Trophoblast cell (in vitro differentiated cells and primary cell): Measurements from ENCODE around the gene C1orf74.

Experiments used
- DNase-seq, 2 donors: peaks; one replicate each; pipeline ENCODE4 v3.0.0-alpha.2; 2016
- H2AFZ ChIP-seq: 2 replicates; pipeline ENCODE4 v1.6.1; 2013; ENCODE audit warnings: low read length, moderate library complexity, mild to moderate bottlenecking; ENCODE audit not compliant: insufficient read depth, poor library complexity
- H2AK5ac ChIP-seq: 2 replicates; pipeline ENCODE4 v1.6.1; 2013; ENCODE audit warnings: mild to moderate bottlenecking, low read length
- H2BK120ac ChIP-seq: 2 replicates; pipeline ENCODE4 v1.6.1; 2013; ENCODE audit warnings: low read length, mild to moderate bottlenecking, moderate library complexity; ENCODE audit not compliant: insufficient read depth, poor library complexity
- H2BK12ac ChIP-seq: 2 replicates; pipeline ENCODE4 v1.6.1; 2013; ENCODE audit warnings: mild to moderate bottlenecking, low read length, moderate library complexity
- H2BK5ac ChIP-seq: 2 replicates; pipeline ENCODE4 v1.6.1; 2013; ENCODE audit warnings: low read length, low read depth, moderate library complexity, mild to moderate bottlenecking; ENCODE audit not compliant: poor library complexity
- H3K14ac ChIP-seq: 2 replicates; pipeline ENCODE4 v1.6.1; 2013; ENCODE audit warnings: mild to moderate bottlenecking, low read length
- H3K18ac ChIP-seq: 2 replicates; pipeline ENCODE4 v1.6.1; 2013; ENCODE audit warnings: mild to moderate bottlenecking, low read length
- H3K23ac ChIP-seq: 2 replicates; pipeline ENCODE4 v1.6.1; 2013; ENCODE audit warnings: low read length
- H3K27ac ChIP-seq: 2 replicates; pipeline ENCODE4 v1.5.1; 2013; ENCODE audit warnings: low read depth, mild to moderate bottlenecking, inconsistent platforms, low read length, moderate library complexity
- H3K27me3 ChIP-seq: 2 replicates; pipeline ENCODE4 v1.6.1; 2013; ENCODE audit warnings: inconsistent platforms, mild to moderate bottlenecking, low read length, moderate library complexity; ENCODE audit not compliant: insufficient read depth
- H3K36me3 ChIP-seq, 2 experiments: 1 replicate in 1 of 2; 2 replicates in 1 of 2; pipeline ENCODE4 v1.6.1; 2013; ENCODE audit warnings: low read length in 2 of 2, mild to moderate bottlenecking in 2 of 2, moderate library complexity in 1 of 2; ENCODE audit not compliant: insufficient read depth in 2 of 2, control insufficient read depth in 1 of 2
- H3K4ac ChIP-seq: 2 replicates; pipeline ENCODE4 v1.6.1; 2013; ENCODE audit warnings: low read depth, mild to moderate bottlenecking, low read length, moderate library complexity
- H3K4me1 ChIP-seq, 2 experiments: 1 replicate in 1 of 2; 2 replicates in 1 of 2; pipeline ENCODE4 v1.6.1; 2013; ENCODE audit warnings: low read length in 2 of 2, mild to moderate bottlenecking in 2 of 2, moderate library complexity in 1 of 2; ENCODE audit not compliant: insufficient read depth in 2 of 2, control insufficient read depth in 1 of 2
- H3K4me2 ChIP-seq: 2 replicates; pipeline ENCODE4 v1.6.1; 2013; ENCODE audit warnings: inconsistent platforms, mild to moderate bottlenecking, low read length, moderate library complexity
- H3K4me3 ChIP-seq: 2 replicates; pipeline ENCODE4 v1.5.1; 2013; ENCODE audit warnings: mild to moderate bottlenecking, low read depth, low read length, inconsistent platforms
- H3K79me1 ChIP-seq: one replicate; pipeline ENCODE4 v1.6.1; 2013; ENCODE audit warnings: low read length
- H3K79me2 ChIP-seq: 2 replicates; pipeline ENCODE4 v1.6.1; 2013; ENCODE audit warnings: low read length, mild to moderate bottlenecking; ENCODE audit not compliant: control insufficient read depth, insufficient read depth, poor library complexity
- H3K9ac ChIP-seq: 2 replicates; pipeline ENCODE4 v1.6.1; 2013; ENCODE audit warnings: mild to moderate bottlenecking, low read length
- H3K9me3 ChIP-seq: 2 replicates; pipeline ENCODE4 v1.6.1; 2013; ENCODE audit warnings: low read depth, mild to moderate bottlenecking, control low read depth, inconsistent platforms, low read length; ENCODE audit not compliant: insufficient read depth
- H4K12ac ChIP-seq: 2 replicates; pipeline ENCODE4 v1.6.1; 2013; ENCODE audit warnings: low read depth, mild to moderate bottlenecking, low read length, moderate library complexity
- H4K8ac ChIP-seq: 2 replicates; pipeline ENCODE4 v1.6.1; 2013; ENCODE audit warnings: low read depth, mild to moderate bottlenecking, low read length, moderate library complexity
- H4K91ac ChIP-seq: one replicate; pipeline ENCODE4 v1.6.1; 2013; ENCODE audit warnings: low read depth, mild to moderate bottlenecking, low read length, moderate library complexity
- WGBS: extraction: QIAGEN DNeasy Blood & Tissue Kit; methylation state at CpG from one replicate; pipeline ENCODE4 v1.1.7; 2013; ENCODE audit warnings: missing lambda C conversion rate; ENCODE audit not compliant: insufficient read length, insufficient coverage; ENCODE audit errors: extremely low coverage; 5-methylcytosine and 5-hydroxymethylcytosine counted together

C1orf74 gene

DNA sequence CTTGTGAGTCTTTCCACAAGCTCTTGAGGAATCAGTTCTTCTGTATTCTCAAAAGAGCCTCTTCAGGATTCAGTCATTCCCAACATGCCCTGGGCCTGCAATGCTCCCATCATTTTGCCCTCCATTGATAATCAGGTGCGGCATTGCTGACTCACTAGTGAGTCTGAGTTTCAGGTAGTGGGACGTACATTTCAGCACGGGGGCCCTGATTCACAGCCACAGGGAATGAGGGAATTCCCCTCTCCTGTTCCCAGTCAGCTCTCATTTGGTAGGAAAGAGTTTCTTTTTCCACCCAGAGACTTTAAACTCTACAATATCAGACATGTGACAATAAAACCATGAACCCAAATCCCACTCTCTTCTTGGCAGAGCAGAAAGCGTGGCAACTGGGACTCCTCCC, 25.3 kb upstream of the C1orf74 start:
- Histone ChIP-seq H4K91ac (no peak overlapping the region), H3K4ac (no peak overlapping the region), H3K79me2 (peaks cover 12% of the 10 kb centered on the region), H3K18ac (no peak overlapping the region), H3K36me3 (no peaks in the 10 kb centered on the region), H3K4me3 (no peak overlapping the region), H3K4me2 (no peak overlapping the region), H3K23ac (no peak overlapping the region), H3K27ac (no peak overlapping the region), H3K14ac (no peak overlapping the region), H2AK5ac (peak overlapping the region; percentile 47), H3K9me3 (no peaks in the 10 kb centered on the region), H3K9ac (no peak overlapping the region), H3K79me1 (peaks cover 9% of the 10 kb centered on the region), H2BK5ac (no peak overlapping the region), H3K4me1 (peaks cover 20 to 23% of the 10 kb centered on the region in 2 experiments), H4K8ac (no peak overlapping the region), H3K27me3 (no peaks in the 10 kb centered on the region), H2AFZ (no peak overlapping the region), H4K12ac (no peak overlapping the region), H2BK120ac (no peak overlapping the region), H2BK12ac (peak overlapping the region; percentile 36)
- no CpG with 5 or more reads among the region's 4 CpGs for whole genome bisulfite sequencing
- DNase-seq: no peak

DNA sequence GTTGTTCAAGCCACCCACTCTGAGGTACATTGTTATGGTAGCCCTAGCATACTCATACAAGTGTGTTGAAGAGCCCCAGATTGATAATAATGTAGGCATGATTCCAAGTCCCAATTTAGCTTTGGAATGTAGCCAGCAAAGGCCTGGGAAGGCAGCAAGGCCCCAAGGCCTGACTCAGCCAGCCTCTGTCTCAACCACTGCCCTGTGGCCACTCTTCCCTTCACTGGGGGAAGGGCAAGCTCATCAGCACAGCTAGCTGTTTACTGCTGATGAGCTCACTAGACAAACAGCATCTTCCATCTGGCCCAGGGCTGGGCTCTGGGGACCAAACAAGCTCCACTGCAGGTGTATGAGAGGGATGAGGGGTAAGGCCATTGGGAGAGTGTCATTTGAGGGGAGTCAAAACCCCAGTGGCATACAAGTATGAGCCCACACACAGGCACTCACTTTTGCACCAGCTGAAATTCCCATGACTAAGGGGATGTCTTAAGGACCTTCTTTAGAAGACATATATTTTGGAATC, 23.8 kb upstream of the C1orf74 start:
- H3K4ac ChIP-seq: no peak overlapping the region
- H3K18ac ChIP-seq: no peak overlapping the region
- H3K79me1 ChIP-seq: peaks cover 9% of the 10 kb centered on the region
- peak; percentile 71 to 83 for DNase-seq
- no peaks in the 10 kb centered on the region for H3K9me3 ChIP-seq
- no peak overlapping the region for H2AK5ac ChIP-seq
- no peak overlapping the region for H3K9ac ChIP-seq
- H4K91ac ChIP-seq: no peak overlapping the region
- H4K12ac ChIP-seq: no peak overlapping the region
- no peak overlapping the region for H4K8ac ChIP-seq
- H3K4me1 ChIP-seq: peaks cover 22 to 29% of the 10 kb centered on the region in 2 experiments
- no peak overlapping the region for H2AFZ ChIP-seq
- no peak overlapping the region for H2BK120ac ChIP-seq
- H3K36me3 ChIP-seq: no peaks in the 10 kb centered on the region
- H3K4me2 ChIP-seq: no peak overlapping the region
- no peak overlapping the region for H2BK5ac ChIP-seq
- no peak overlapping the region for H3K4me3 ChIP-seq
- no peaks in the 10 kb centered on the region for H3K27me3 ChIP-seq
- H3K14ac ChIP-seq: no peak overlapping the region
- H3K79me2 ChIP-seq: peaks cover 14% of the 10 kb centered on the region
- peak overlapping the region; percentile 60 for H3K27ac ChIP-seq
- no peak overlapping the region for H3K23ac ChIP-seq
- peak overlapping the region; percentile 18 for H2BK12ac ChIP-seq

DNA sequence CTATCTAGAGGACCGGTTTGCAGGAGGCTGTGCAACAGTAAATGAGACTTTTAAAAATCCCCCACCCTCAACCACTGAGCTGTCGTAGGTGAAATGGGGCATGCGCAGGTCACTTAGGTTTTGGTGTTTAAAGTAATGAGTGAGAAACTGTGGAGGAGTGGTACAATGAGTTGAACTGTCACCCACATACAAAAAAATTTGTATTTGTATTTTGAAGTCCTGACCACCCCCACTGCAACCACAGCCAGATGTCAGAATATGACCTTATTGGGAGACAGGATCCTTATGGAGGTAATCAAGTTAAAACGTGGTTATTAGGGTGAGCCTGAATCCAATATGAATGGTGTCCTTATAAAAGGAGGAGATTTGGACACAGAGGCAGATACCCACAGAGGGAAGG, 23.1 kb upstream of the C1orf74 start:
- Histone ChIP-seq H3K27ac (peak overlapping the region; percentile 60), H2BK120ac (no peak overlapping the region), H4K12ac (no peak overlapping the region), H3K18ac (no peak overlapping the region), H3K9me3 (no peaks in the 10 kb centered on the region), H2AFZ (no peak overlapping the region), H3K9ac (no peak overlapping the region), H3K4me3 (no peak overlapping the region), H3K27me3 (no peaks in the 10 kb centered on the region), H2AK5ac (no peak overlapping the region), H3K23ac (no peak overlapping the region), H3K14ac (no peak overlapping the region), H3K4ac (peak overlapping the region; percentile 42), H3K4me2 (no peak overlapping the region), H3K79me2 (peaks cover 14% of the 10 kb centered on the region), H3K4me1 (peaks cover 22 to 29% of the 10 kb centered on the region in 2 experiments), H2BK5ac (peak overlapping the region; percentile 46), H4K91ac (no peak overlapping the region), H3K79me1 (peaks cover 9% of the 10 kb centered on the region), H3K36me3 (no peaks in the 10 kb centered on the region), H4K8ac (no peak overlapping the region), H2BK12ac (peak overlapping the region; percentile 59)
- no peak for DNase-seq
- no CpG with 5 or more reads among the region's 4 CpGs for WGBS

DNA sequence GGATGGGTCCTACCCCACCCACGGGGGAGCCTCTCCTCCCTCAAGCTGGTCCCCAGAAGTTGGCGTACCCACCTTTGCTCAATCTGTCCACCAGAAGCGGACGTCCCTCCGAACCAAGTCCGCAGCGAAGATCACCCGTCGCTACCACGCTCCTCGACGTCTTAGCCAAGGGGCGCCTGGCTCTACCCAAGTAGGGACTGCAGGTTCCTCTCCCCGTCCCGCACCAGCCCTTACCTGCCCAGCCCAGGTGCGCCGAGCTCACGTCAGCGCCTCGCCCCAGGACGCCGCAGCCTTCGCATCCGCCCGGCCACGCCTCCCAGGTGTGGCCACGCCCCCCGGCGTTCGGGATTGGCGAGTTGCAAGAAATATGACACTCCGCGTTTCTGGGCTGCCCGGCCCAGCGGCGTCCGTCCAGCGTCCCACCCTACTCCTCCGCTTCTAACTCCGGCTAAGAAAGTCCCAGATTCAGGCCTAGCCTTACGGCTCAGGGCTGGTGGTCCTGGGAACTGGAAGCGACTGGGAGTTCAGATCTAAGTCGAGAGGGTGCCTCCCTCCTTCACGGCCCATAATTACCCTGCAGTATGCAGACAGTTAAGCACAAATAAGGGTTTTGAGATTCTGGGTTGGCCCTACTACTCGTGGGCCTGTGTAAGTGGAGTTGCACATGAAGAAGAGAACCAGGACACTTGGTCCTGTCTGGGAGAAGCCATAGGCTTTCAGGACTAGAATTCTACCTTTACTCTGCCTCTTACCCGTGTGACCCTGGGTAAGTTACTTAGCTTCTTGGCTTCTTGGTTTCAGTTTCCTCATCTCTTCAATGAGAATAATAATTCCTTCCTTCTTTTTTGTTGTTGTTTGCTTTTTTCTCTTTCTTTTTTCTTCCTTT, 21.8 kb upstream of the C1orf74 start, which contains the start of gene IRF6:
Gene IRF6, minus strand, starts transcription at position 268 of the 886 bp plus-strand sequence. CDS start 4,729 bp downstream, outside the sequence.
- Histone ChIP-seq H3K4me3 (peak within 1 kb of the TSS; percentile 93), H3K27ac (peak within 1 kb of the TSS; percentile 58), H4K12ac (no peak within 1 kb of the TSS), H3K27me3 (no peaks in the 10 kb centered on the region), H4K91ac (peak within 1 kb of the TSS; percentile 59), H2BK12ac (peak within 1 kb of the TSS; percentile 25), H2BK5ac (peak within 1 kb of the TSS; percentile 3), H3K18ac (peak within 1 kb of the TSS; percentile 84), H3K36me3 (no peaks in the 10 kb centered on the region), H2AK5ac (peak within 1 kb of the TSS; percentile 60), H2AFZ (peak within 1 kb of the TSS; percentile 38), H3K4ac (peak within 1 kb of the TSS; percentile 63), H3K14ac (peak within 1 kb of the TSS; percentile 59), H2BK120ac (peak within 1 kb of the TSS; percentile 39), H4K8ac (peak within 1 kb of the TSS; percentile 43), H3K9ac (peak within 1 kb of the TSS; percentile 77), H3K4me2 (peak within 1 kb of the TSS; percentile 78), H3K4me1 (peaks cover 22 to 29% of the 10 kb centered on the region in 2 experiments), H3K9me3 (no peaks in the 10 kb centered on the region), H3K79me1 (peaks cover 9% of the 10 kb centered on the region), H3K79me2 (peaks cover 14% of the 10 kb centered on the region), H3K23ac (no peak within 1 kb of the TSS)
- DNase-seq: peak; percentile 97 to 99
- WGBS: no CpG with 5 or more reads among the region's 46 CpGs
